Psoas muscle (tissue), 8 donors: ENCODE measurements around the gene MBNL3. TPM values are rescaled to one million over a fixed set of nuclear protein-coding genes. Genes with fewer than 3 reads are reported as not detected.

ENCODE experiments used
- ATAC-seq, 4 donors: fragments of 200-7000 bp; cut with Tn5 transposase; one replicate each; pipeline ENCODE4 v1.9.1; 2020; ENCODE audit warnings: moderate library complexity in 3 of 4, mild to moderate bottlenecking in 2 of 4
- DNase-seq, 2 donors: peaks; one replicate each; pipeline ENCODE4 v3.0.0-alpha.2; 2020
- H3K27ac ChIP-seq: fragments of 200-600 bp; one replicate; pipeline ENCODE4 v1.8.0; 2022
- H3K27me3 ChIP-seq, 3 donors: fragments of 200-600 bp in 1 of 3; one replicate each; pipeline versions ENCODE4 v1.6.1 to v1.8.0; 2013 to 2022; ENCODE audit warnings: low read length in 2 of 3, mild to moderate bottlenecking in 2 of 3, moderate library complexity in 1 of 3; ENCODE audit not compliant: insufficient read depth in 3 of 3
- H3K36me3 ChIP-seq, 2 donors: fragments of 200-600 bp in 1 of 2; one replicate each; pipeline versions ENCODE4 v1.6.1 to v1.8.0; 2013 to 2022; ENCODE audit warnings: low read depth in 1 of 2, mild to moderate bottlenecking in 1 of 2, moderate library complexity in 1 of 2; ENCODE audit not compliant: insufficient read depth in 1 of 2
- H3K4me1 ChIP-seq: fragments of 200-600 bp; one replicate; pipeline ENCODE4 v1.8.0; 2022
- H3K4me3 ChIP-seq: fragments of 200-600 bp; one replicate; pipeline ENCODE4 v1.8.0; 2022; ENCODE audit warnings: mild to moderate bottlenecking
- H3K9me3 ChIP-seq: fragments of 200-600 bp; one replicate; pipeline ENCODE4 v1.8.0; 2022
- CTCF ChIP-seq: fragments of 200-600 bp; IDR thresholded peaks from one replicate; pipeline ENCODE4 v1.8.0; 2022; ENCODE audit warnings: antibody characterized with exemption
- WGBS, 3 donors: extraction: QIAGEN DNeasy Blood & Tissue Kit; methylation state at CpG; one replicate each; pipeline versions ENCODE4 v1.1.6 to v1.1.7; 2013; 5-methylcytosine and 5-hydroxymethylcytosine counted together
- intact Hi-C, 2 donors: fragments of 100-400 bp; cut with DNase I; formaldehyde crosslinking; loops; one replicate each; pipeline versions ENCODE4 v1.11.0 to v1.14.2; 2022
- polyA plus RNA-seq, 3 donors: library from polyadenylated mRNA; stranded (reverse); fragments of 200-250 nt; gene quantifications; one replicate each; pipeline ENCODE4 v1.2.3, GENCODE V29; 2013
- total RNA-seq, 4 donors: library from RNA; stranded (reverse); fragmentation: NEBNext Ultra II Directional in 2 of 4; extraction: Animal tissue kit (Norgen Biotek cat#: 25700) in 2 of 4; gene quantifications; one replicate each; pipeline versions ENCODE4 v1.2.1 to v1.2.4, GENCODE V29; 2021 to 2023
- donor health status: healthy with polysubstance abuse.
- donor health status: DM: no; HTN: no; CAD: no; lungs with moderate emphysema.
- donor health status: Bipolar disorder and iron deficiency.
- donor health status: healthy.
- donor health status: DM: yes; HTN: yes; CAD: no.
- donor health status: DM: no; HTN: no; CAD: no.
- donor health status: DM: no; HTN: no; CAD: no.
- donor health status: DM: yes; HTN: yes; CAD: no.

Gene MBNL3
- total and polyA plus RNA-seq, 7 donors = 0.25 to 2.6 (median 2.2) TPM

GRCh38 chrX:132378281-132378680 is 110.6 kb downstream of the MBNL3 start:
- H3K4me3 ChIP-seq = no peak overlapping the region
- H3K27ac ChIP-seq = no peak overlapping the region
- intact Hi-C loops = no loop called here
- H3K4me1 ChIP-seq = no peaks in the 10 kb centered on the region
- H3K36me3 ChIP-seq = no peaks in the 10 kb centered on the region
- TF ChIP-seq CTCF = no peak
- no peaks in the 10 kb centered on the region for H3K9me3 ChIP-seq
- WGBS, 3 donors = 73 to 95% (median 93%) methylated on average over 2 of the region's 2 CpGs
- peaks cover 0 to 6% (median 0%) of the 10 kb centered on the region in 3 donors for H3K27me3 ChIP-seq
- ATAC-seq = no peak
- DNase-seq = no peak

DNA sequence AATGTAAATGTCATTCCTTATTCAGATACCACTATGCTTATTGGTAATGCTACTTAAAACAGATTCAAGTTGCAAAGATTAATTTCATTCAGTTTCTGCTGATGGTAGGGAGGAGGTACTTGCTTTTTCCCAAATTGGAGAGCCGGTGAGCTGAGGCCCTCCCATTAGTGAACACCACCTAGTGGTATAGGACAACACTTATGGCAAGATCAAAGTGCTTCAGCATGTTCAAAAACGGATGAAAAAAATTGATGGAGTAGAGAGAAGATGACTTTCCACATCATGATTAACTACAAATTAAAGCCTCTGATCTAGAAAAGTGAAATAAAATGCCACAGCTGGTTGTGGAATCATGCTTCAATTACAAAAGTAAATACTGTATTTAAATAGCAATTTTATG is 112.9 kb downstream of the MBNL3 start:
- H3K9me3 ChIP-seq = no peaks in the 10 kb centered on the region
- no peaks in the 10 kb centered on the region for H3K4me1 ChIP-seq
- H3K27ac ChIP-seq = no peak overlapping the region
- no peaks in the 10 kb centered on the region for H3K36me3 ChIP-seq
- ATAC-seq (no peak), DNase-seq (no peak)
- 33 to 76% (median 67%) methylated on average over 2 of the region's 2 CpGs for WGBS, 3 donors
- H3K4me3 ChIP-seq = no peak overlapping the region
- TF ChIP-seq CTCF = peak; percentile 5
- peaks cover 0 to 6% (median 0%) of the 10 kb centered on the region in 3 donors for H3K27me3 ChIP-seq
- intact Hi-C loops = no loop called here

DNA sequence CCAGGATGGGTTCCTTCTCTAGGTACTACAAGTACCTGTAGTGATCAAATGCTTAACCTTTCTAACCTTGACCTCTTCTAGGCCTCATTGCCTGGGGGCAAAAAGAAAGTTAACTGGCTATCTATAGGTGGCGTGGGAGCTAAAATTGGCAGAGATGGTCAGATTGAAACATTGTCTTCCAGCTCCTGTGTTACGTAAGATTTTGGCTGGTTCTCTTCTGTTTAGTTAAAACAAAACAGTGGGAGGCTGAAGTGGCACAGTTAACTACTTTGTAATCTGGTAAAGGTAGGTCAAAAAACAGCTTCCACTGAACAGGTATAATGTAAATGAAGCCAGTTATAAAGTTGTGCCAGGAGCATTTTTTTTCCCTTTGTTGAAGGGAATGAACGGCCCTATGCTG is 115.2 kb downstream of the MBNL3 start:
- Histone ChIP-seq H3K27me3 (peaks cover 0 to 6% (median 0%) of the 10 kb centered on the region in 3 donors), H3K36me3 (no peaks in the 10 kb centered on the region), H3K9me3 (no peaks in the 10 kb centered on the region), H3K27ac (no peak overlapping the region), H3K4me3 (no peak overlapping the region), H3K4me1 (no peaks in the 10 kb centered on the region)
- 30 to 38% (median 32%) methylated on average over 3 of the region's 3 CpGs for WGBS, 3 donors
- no peak for DNase-seq
- no peak for TF ChIP-seq CTCF
- intact Hi-C loops = no loop called here
- ATAC-seq = no peak

- TF ChIP-seq CTCF = no peak
- Histone ChIP-seq H3K4me3 (no peak overlapping the region), H3K9me3 (no peaks in the 10 kb centered on the region), H3K27me3 (peaks cover 0 to 3% (median 0%) of the 10 kb centered on the region in 3 donors), H3K27ac (no peak overlapping the region), H3K4me1 (no peaks in the 10 kb centered on the region), H3K36me3 (no peaks in the 10 kb centered on the region)
- 74 to 83% (median 82%) methylated on average over 2 of the region's 2 CpGs for WGBS, 3 donors
- DNase-seq (no peak), ATAC-seq (no peak)
- intact Hi-C loops = no loop called here
Observed at GRCh38 chrX:132369617-132370326, 119.1 kb downstream of the MBNL3 start.

- no peak for ATAC-seq
- H3K4me3 ChIP-seq = no peak overlapping the region
- H3K36me3 ChIP-seq = no peaks in the 10 kb centered on the region
- no peaks in the 10 kb centered on the region for H3K9me3 ChIP-seq
- H3K27me3 ChIP-seq = no peaks in the 10 kb centered on the region
- no peak overlapping the region for H3K27ac ChIP-seq
- no peaks in the 10 kb centered on the region for H3K4me1 ChIP-seq
- no peak for TF ChIP-seq CTCF
- intact Hi-C loops = no loop called here
- no peak for DNase-seq
Observed at GRCh38 chrX:132367984-132368383, 120.9 kb downstream of the MBNL3 start.
